ENCODE measurements around the gene PEX6. TPM values are rescaled to one million over a fixed set of nuclear protein-coding genes. Genes with fewer than 3 reads are reported as not detected.
A peak's percentile ranks its signal among the peaks of the same experiment; 100 is the strongest.

Gene PEX6, protein sequence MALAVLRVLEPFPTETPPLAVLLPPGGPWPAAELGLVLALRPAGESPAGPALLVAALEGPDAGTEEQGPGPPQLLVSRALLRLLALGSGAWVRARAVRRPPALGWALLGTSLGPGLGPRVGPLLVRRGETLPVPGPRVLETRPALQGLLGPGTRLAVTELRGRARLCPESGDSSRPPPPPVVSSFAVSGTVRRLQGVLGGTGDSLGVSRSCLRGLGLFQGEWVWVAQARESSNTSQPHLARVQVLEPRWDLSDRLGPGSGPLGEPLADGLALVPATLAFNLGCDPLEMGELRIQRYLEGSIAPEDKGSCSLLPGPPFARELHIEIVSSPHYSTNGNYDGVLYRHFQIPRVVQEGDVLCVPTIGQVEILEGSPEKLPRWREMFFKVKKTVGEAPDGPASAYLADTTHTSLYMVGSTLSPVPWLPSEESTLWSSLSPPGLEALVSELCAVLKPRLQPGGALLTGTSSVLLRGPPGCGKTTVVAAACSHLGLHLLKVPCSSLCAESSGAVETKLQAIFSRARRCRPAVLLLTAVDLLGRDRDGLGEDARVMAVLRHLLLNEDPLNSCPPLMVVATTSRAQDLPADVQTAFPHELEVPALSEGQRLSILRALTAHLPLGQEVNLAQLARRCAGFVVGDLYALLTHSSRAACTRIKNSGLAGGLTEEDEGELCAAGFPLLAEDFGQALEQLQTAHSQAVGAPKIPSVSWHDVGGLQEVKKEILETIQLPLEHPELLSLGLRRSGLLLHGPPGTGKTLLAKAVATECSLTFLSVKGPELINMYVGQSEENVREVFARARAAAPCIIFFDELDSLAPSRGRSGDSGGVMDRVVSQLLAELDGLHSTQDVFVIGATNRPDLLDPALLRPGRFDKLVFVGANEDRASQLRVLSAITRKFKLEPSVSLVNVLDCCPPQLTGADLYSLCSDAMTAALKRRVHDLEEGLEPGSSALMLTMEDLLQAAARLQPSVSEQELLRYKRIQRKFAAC
- 32.4 TPM for total RNA-seq

DNA sequence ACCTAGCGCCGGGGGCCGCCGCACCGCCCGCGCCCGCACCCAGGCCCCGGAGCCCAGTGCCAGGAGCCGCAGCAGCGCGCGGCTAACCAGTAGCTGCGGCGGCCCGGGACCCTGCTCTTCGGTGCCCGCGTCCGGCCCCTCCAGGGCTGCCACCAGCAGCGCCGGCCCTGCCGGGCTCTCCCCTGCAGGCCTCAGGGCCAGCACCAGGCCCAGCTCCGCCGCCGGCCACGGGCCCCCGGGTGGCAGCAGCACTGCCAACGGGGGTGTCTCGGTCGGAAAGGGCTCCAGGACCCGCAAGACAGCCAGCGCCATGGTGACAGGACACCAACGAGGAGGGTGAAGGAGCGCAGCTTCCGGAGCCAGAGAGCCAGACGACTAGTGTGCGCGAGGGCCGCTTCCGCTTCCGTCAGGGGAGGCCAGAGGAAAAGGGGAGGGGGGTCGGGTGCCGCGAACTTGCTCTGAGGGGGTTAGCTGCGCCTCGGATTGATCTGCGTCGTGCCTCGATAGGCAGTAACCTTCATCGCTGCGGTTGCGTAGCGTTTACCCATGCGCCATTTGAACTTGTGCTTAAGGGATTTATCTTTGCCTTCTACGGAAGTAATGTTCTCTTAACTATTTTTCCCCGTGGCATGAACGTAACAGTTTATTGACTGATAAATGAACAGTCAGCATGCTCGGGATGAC lies at the start of gene PEX6:
PEX6 (minus strand) TSS at position 343 of the 684 bp plus-strand sequence; CDS start at position 312, 31 bp downstream.
- H3K4me1 ChIP-seq (ENCODE audit: control insufficient read depth in 3 of 3, insufficient read depth in 3 of 3, low read length in 3 of 3), result peaks cover 14 to 28% (median 24%) of the 10 kb centered on the region in 3 donors

DNA sequence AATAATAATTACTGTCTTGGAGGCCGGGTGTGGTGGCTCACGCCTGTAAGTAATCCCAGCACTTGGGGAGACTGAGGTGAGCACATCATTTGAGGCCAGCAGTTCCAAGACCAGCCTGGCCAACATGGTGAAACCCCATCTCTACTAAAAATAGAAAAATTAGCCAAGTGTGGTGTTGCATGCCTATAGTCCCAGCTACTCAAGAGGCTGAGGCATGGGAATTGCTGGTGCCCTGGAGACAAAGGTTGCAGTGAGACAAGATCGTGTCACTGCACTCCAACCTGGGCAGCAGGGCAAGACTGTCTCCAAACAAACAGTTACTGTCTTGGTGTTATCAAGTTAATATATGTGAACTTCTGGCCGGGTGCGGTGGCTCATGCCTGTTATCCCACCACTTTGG lies 47.4 kb upstream of the PEX6 start:
- H3K4me1 ChIP-seq (ENCODE audit: control insufficient read depth in 3 of 3, insufficient read depth in 3 of 3, low read length in 3 of 3), result peaks cover 26 to 40% (median 27%) of the 10 kb centered on the region in 3 donors
- peak overlapping the region; percentile 36 for H3K27ac ChIP-seq (ENCODE audit: low read depth, low read length)
- H3K36me3 ChIP-seq (ENCODE audit: control insufficient read depth in 3 of 3, insufficient read depth in 3 of 3, low read length in 3 of 3), result peaks cover 49% of the 10 kb centered on the region in 3 donors
- H3K9ac ChIP-seq (ENCODE audit: low read depth in 1 of 3, low read length in 3 of 3), result no peak overlapping the region
- no peaks in the 10 kb centered on the region for H3K27me3 ChIP-seq (ENCODE audit: control insufficient read depth in 3 of 3, insufficient read depth in 3 of 3, low read length in 3 of 3)
- H3K9me3 ChIP-seq (ENCODE audit: control insufficient read depth in 3 of 3, low read length in 3 of 3), result no peaks in the 10 kb centered on the region
- H3K4me3 ChIP-seq (ENCODE audit: low read length in 3 of 3), result no peak overlapping the region

More for the DNA sequence above, at the start of gene PEX6:
- H3K9ac ChIP-seq (ENCODE audit: low read depth in 1 of 3, low read length in 3 of 3), result peak within 1 kb of the TSS; percentile 89 to 97 (median 91)
- peak within 1 kb of the TSS; percentile 90 to 97 (median 97) for H3K4me3 ChIP-seq (ENCODE audit: low read length in 3 of 3)
- peaks cover 0 to 5% (median 2%) of the 10 kb centered on the region in 3 donors for H3K36me3 ChIP-seq (ENCODE audit: control insufficient read depth in 3 of 3, insufficient read depth in 3 of 3, low read length in 3 of 3)
- no peaks in the 10 kb centered on the region for H3K9me3 ChIP-seq (ENCODE audit: control insufficient read depth in 3 of 3, low read length in 3 of 3)
- H3K27ac ChIP-seq (ENCODE audit: low read depth, low read length), result peak within 1 kb of the TSS; percentile 81
- H3K27me3 ChIP-seq (ENCODE audit: control insufficient read depth in 3 of 3, insufficient read depth in 3 of 3, low read length in 3 of 3), result no peaks in the 10 kb centered on the region

DNA sequence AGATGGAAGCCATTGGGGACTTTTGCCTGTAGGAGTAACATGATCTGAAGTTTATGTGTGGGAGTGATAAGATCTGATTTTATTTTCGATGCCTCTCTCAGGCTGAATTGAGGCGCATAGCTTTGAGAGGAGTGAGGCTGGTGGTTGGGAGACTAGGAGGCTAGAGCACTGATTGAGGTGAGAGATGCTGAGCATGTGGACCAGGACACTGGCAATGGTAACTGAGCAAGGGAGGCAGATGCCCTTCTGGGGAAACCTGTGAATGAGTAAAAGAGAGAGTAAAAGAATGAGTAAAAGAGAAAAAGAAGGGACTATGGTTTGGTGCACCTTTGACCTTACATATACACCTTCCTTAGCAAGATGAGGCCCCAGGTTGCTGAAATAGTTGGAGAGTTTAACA lies 45.5 kb upstream of the PEX6 start:
- H3K36me3 ChIP-seq (ENCODE audit: control insufficient read depth in 3 of 3, insufficient read depth in 3 of 3, low read length in 3 of 3), result peaks cover 44 to 56% (median 53%) of the 10 kb centered on the region in 3 donors
- H3K27ac ChIP-seq (ENCODE audit: low read depth, low read length), result no peak overlapping the region
- peaks cover 44 to 51% (median 46%) of the 10 kb centered on the region in 3 donors for H3K4me1 ChIP-seq (ENCODE audit: control insufficient read depth in 3 of 3, insufficient read depth in 3 of 3, low read length in 3 of 3)
- H3K27me3 ChIP-seq (ENCODE audit: control insufficient read depth in 3 of 3, insufficient read depth in 3 of 3, low read length in 3 of 3), result no peaks in the 10 kb centered on the region
- H3K9me3 ChIP-seq (ENCODE audit: control insufficient read depth in 3 of 3, low read length in 3 of 3), result no peaks in the 10 kb centered on the region
- H3K9ac ChIP-seq (ENCODE audit: low read depth in 1 of 3, low read length in 3 of 3), result peak overlapping the region in 1 of 3 donors; percentile 43
- H3K4me3 ChIP-seq (ENCODE audit: low read length in 3 of 3), result no peak overlapping the region

DNA sequence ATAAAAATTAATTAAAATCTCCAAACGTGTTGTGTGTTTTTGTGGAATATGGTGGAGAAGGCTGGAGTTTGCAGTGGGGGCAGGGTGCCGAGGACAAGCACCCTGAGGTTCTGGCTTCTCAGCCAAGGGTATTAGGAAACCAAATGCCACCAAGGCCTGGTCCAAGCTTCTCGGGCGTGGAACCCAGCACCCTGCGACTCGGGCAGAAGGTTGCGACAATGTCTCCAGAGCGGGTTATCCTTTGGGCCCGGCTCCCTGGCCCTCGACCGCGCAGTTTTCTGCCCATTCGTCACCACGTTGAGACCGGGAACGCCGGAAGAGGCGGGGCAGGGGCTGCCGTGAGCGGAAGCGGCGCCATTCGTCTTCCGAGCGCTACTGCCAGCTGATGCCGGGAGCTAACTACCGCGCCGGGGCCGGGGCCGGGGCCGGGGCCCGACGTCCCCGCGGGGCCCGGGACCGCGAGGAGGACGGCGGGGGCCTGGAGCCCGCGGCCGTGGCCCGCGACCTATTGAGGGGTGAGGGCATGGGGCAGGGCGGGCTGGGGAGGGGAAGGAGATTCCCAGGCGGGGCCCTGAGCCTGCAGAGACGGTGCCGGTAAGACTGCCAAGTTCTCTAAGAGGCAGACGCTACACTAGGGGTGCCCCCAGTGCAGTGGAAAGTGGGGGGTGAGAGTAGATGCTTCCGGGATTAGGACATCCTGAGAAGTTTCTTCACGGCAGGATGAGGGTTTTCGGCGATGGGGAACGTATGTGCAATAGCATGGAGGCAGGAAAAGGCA lies 42.5 kb upstream of the PEX6 start, which contains the start of gene RRP36:
RRP36 (plus strand) TSS at position 354 of the 778 bp plus-strand sequence; CDS start at position 386, 32 bp downstream.
- H3K36me3 ChIP-seq (ENCODE audit: control insufficient read depth in 3 of 3, insufficient read depth in 3 of 3, low read length in 3 of 3), result peaks cover 41 to 53% (median 52%) of the 10 kb centered on the region in 3 donors
- H3K9ac ChIP-seq (ENCODE audit: low read depth in 1 of 3, low read length in 3 of 3), result peak within 1 kb of the TSS; percentile 76 to 98 (median 91)
- H3K9me3 ChIP-seq (ENCODE audit: control insufficient read depth in 3 of 3, low read length in 3 of 3), result no peaks in the 10 kb centered on the region
- peak within 1 kb of the TSS; percentile 99 to 100 (median 99) for H3K4me3 ChIP-seq (ENCODE audit: low read length in 3 of 3)
- H3K27ac ChIP-seq (ENCODE audit: low read depth, low read length), result peak within 1 kb of the TSS; percentile 92
- peaks cover 64 to 68% (median 66%) of the 10 kb centered on the region in 3 donors for H3K4me1 ChIP-seq (ENCODE audit: control insufficient read depth in 3 of 3, insufficient read depth in 3 of 3, low read length in 3 of 3)
- no peaks in the 10 kb centered on the region for H3K27me3 ChIP-seq (ENCODE audit: control insufficient read depth in 3 of 3, insufficient read depth in 3 of 3, low read length in 3 of 3)

DNA sequence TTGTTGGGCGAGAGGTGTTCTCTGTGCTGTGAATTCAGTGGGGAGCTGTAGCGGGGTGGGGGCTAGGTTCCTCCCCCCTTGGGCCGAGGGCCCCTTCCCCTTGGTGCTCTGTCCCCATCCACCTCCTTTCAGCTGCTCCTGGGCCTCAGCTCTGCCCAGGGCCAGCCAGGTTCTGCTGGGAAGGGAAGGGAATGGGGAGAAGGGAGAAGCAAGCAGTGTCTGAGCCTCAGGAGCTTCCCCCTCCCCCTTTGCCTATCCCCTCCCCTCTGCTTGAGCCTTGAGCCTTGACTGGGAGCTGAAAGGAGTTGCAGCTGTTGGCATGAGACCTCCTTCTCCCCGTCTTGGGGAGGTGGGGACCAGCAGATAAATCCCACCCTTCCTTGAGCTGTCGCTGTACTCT lies 41.9 kb upstream of the PEX6 start:
- peaks cover 67 to 70% (median 69%) of the 10 kb centered on the region in 3 donors for H3K4me1 ChIP-seq (ENCODE audit: control insufficient read depth in 3 of 3, insufficient read depth in 3 of 3, low read length in 3 of 3)
- H3K27me3 ChIP-seq (ENCODE audit: control insufficient read depth in 3 of 3, insufficient read depth in 3 of 3, low read length in 3 of 3), result no peaks in the 10 kb centered on the region
- H3K9ac ChIP-seq (ENCODE audit: low read depth in 1 of 3, low read length in 3 of 3), result peak overlapping the region; percentile 72 to 98 (median 91)

DNA sequence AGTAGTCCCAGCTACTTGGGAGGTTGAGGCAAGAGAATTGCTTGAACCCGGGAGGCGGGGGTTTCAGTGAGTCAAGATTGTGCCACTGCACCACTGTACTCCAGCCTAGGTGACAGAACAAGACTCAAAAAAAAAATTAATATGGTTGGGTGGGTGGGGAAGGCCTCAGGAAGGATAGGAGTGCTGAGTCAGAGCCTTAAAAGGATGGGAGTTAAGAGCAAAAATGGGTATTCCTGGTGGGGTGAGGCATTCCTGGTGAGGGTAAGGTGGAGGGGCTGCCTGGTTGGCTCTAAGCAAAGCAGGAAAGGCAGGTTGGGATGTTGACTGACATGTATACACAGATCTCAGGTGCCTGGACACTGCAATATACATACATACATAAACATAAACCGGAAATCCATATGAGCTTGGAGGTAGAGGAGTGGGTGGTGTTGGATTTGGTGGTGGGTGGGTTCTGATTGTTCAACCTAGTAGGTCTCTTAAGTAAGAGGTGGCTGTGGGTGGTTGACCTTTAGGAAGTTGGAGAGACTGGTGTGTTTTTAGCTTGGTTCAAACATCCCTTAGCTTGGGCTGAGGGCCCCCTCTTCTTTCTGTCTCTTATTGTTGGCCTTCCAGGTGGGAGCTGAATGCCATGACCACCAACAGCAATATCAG lies 41.2 kb upstream of the PEX6 start:
- Histone ChIP-seq H3K27me3 (ENCODE audit: control insufficient read depth in 3 of 3, insufficient read depth in 3 of 3, low read length in 3 of 3) (no peaks in the 10 kb centered on the region), H3K27ac (ENCODE audit: low read depth, low read length) (peak overlapping the region; percentile 92), H3K9ac (ENCODE audit: low read depth in 1 of 3, low read length in 3 of 3) (peak overlapping the region in 2 of 3 donors; percentile 38 to 91), H3K9me3 (ENCODE audit: control insufficient read depth in 3 of 3, low read length in 3 of 3) (no peaks in the 10 kb centered on the region), H3K4me1 (ENCODE audit: control insufficient read depth in 3 of 3, insufficient read depth in 3 of 3, low read length in 3 of 3) (peaks cover 73 to 76% (median 74%) of the 10 kb centered on the region in 3 donors), H3K36me3 (ENCODE audit: control insufficient read depth in 3 of 3, insufficient read depth in 3 of 3, low read length in 3 of 3) (peaks cover 32 to 48% (median 44%) of the 10 kb centered on the region in 3 donors), H3K4me3 (ENCODE audit: low read length in 3 of 3) (peak overlapping the region; percentile 69 to 99 (median 99))

More for the DNA sequence above, 41.9 kb upstream of the PEX6 start:
- H3K4me3 ChIP-seq (ENCODE audit: low read length in 3 of 3), result peak overlapping the region; percentile 69 to 99 (median 99)
- no peaks in the 10 kb centered on the region for H3K9me3 ChIP-seq (ENCODE audit: control insufficient read depth in 3 of 3, low read length in 3 of 3)
- H3K36me3 ChIP-seq (ENCODE audit: control insufficient read depth in 3 of 3, insufficient read depth in 3 of 3, low read length in 3 of 3), result peaks cover 35 to 50% (median 48%) of the 10 kb centered on the region in 3 donors
- H3K27ac ChIP-seq (ENCODE audit: low read depth, low read length), result peak overlapping the region; percentile 92

DNA sequence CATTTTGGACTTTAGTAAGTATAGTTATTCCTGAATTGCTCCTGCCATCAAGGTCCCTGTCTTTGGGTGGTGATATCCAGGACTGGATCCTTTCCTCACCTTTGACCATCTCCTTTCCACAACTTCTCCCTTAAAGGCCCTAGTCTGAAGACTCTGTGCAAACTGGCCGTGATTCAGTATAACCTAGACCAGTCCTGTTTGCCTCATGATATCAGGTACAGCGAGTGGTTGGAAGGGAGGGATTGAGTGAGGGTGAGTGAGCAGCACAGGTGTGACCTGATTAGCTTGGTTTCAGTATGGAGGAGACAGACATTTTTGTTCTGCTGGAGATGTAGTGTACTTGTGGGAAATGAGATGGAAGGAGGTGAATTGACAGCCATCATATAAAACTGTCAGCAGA lies 40.2 kb upstream of the PEX6 start:
- Histone ChIP-seq H3K36me3 (ENCODE audit: control insufficient read depth in 3 of 3, insufficient read depth in 3 of 3, low read length in 3 of 3) (peaks cover 22 to 38% (median 34%) of the 10 kb centered on the region in 3 donors), H3K27ac (ENCODE audit: low read depth, low read length) (peak overlapping the region; percentile 92), H3K9me3 (ENCODE audit: control insufficient read depth in 3 of 3, low read length in 3 of 3) (no peaks in the 10 kb centered on the region), H3K4me3 (ENCODE audit: low read length in 3 of 3) (no peak overlapping the region), H3K27me3 (ENCODE audit: control insufficient read depth in 3 of 3, insufficient read depth in 3 of 3, low read length in 3 of 3) (no peaks in the 10 kb centered on the region), H3K4me1 (ENCODE audit: control insufficient read depth in 3 of 3, insufficient read depth in 3 of 3, low read length in 3 of 3) (peaks cover 72 to 76% (median 74%) of the 10 kb centered on the region in 3 donors), H3K9ac (ENCODE audit: low read depth in 1 of 3, low read length in 3 of 3) (peak overlapping the region in 2 of 3 donors; percentile 23 to 77)

DNA sequence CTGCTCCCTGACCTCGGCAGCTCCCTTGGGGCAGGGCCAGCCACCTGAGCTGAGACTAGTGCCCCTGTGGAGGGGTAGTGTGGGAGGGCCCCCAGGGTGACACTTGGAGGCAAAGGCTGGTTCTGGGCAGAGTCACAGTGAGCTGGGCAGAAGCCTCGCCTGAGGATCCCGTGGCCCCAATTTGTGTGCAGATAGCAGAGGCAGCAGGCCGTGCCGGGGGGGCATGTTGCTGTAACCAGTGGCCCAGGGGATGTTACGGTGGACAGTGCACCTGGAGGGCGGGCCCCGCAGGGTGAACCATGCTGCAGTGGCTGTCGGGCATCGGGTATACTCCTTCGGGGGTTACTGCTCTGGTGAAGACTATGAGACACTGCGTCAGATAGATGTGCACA lies 38.0 kb upstream of the PEX6 start:
- Histone ChIP-seq H3K27ac (ENCODE audit: low read depth, low read length) (peak overlapping the region; percentile 92), H3K9me3 (ENCODE audit: control insufficient read depth in 3 of 3, low read length in 3 of 3) (no peaks in the 10 kb centered on the region), H3K36me3 (ENCODE audit: control insufficient read depth in 3 of 3, insufficient read depth in 3 of 3, low read length in 3 of 3) (peaks cover 27 to 42% (median 40%) of the 10 kb centered on the region in 3 donors), H3K9ac (ENCODE audit: low read depth in 1 of 3, low read length in 3 of 3) (peak overlapping the region; percentile 69 to 89 (median 77)), H3K4me1 (ENCODE audit: control insufficient read depth in 3 of 3, insufficient read depth in 3 of 3, low read length in 3 of 3) (peaks cover 79 to 86% (median 79%) of the 10 kb centered on the region in 3 donors), H3K4me3 (ENCODE audit: low read length in 3 of 3) (peak overlapping the region; percentile 60 to 88 (median 77)), H3K27me3 (ENCODE audit: control insufficient read depth in 3 of 3, insufficient read depth in 3 of 3, low read length in 3 of 3) (no peaks in the 10 kb centered on the region)
